Peyer's patch (tissue), 4 donors: ENCODE results near the gene STEAP1B.

Source experiments
- CTCF ChIP-seq, 6 experiments: fragments of 450-650 bp in 4 of 6; fragments of 200-600 bp in 2 of 6; sonication (generic) in 1 of 6; IDR thresholded peaks; one replicate each; pipeline ENCODE4 v1.5.1; 2017 to 2019; ENCODE audit warnings: antibody characterized with exemption in 6 of 6, mild to moderate bottlenecking in 3 of 6, moderate library complexity in 1 of 6
- POLR2A ChIP-seq, 2 donors: fragments of 450-650 bp; IDR thresholded peaks; one replicate each; pipeline ENCODE4 v1.5.1; 2017; ENCODE audit warnings: antibody characterized with exemption in 2 of 2, mild to moderate bottlenecking in 2 of 2, moderate library complexity in 2 of 2

GRCh38 chr7:22468609-22469008 lies 31.4 kb downstream of the STEAP1B start:
- TF ChIP-seq CTCF (IDR thresholded peaks at IDR 0.05) (no peak), POLR2A (IDR thresholded peaks at IDR 0.05) (no peak)
